ENCODE results near the gene PIP5K1C. TPM values are rescaled to one million over a fixed set of nuclear protein-coding genes. Genes with fewer than 3 reads are reported as not detected.

The PIP5K1C gene
- total RNA-seq, 1 experiment from 2014 or later, result 20.0 TPM

DNA sequence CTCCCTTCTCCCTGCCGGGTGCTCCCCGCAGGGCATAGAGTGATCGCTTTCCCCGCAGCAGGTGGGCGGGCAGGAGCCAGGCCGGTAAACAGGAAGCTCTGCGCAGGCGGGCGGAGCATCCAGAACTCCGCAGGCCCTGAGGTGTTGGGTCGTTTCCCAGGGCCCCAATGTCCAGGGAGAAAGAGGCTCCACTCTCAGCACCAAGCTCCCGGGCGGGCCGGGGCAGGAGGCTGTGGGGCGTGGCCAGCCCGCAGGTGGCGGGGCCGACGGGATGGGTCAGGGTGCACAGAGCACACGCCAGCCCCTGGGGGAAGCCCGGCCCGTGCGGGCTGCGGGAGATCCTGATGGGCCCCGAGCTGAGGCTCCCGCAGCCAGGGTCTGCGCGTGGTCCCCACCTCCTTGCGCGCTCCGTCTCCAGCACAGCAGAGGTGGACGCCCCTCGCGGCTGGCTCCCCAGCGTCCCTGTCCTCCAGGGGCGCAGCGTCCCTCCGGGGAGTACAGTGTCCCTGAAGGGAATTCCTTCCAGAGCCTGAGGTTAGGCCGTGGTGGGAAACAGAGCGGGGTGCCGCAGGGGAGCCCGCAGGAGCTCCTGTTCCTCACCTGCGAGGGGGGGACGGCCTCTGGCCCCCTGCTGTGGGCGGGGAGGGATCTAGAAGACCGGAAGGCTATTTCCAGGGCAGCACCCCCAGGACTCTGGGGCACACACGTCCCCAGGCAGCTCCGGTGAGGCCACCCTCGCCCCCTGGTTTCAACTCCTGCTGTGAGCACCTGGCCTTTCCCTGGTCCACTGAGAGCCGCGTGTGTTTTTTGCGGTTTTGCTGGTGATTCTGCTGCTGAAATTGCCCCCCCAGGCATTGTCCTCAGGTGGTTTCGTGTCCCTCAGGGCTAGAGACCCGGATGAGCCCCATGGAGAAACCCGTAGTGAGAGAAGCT is 12.2 kb downstream of the PIP5K1C start:
- no peak overlapping the region for H2AFZ ChIP-seq
- POLR2A ChIA-PET (ENCODE audit: unreplicated experiment), result no interaction called here
- no peaks in the 10 kb centered on the region for H3K9me2 ChIP-seq (ENCODE audit: insufficient read depth)
- no peaks in the 10 kb centered on the region for H3F3A ChIP-seq (ENCODE audit: insufficient read depth, low read depth)
- H3K27me3 ChIP-seq (ENCODE audit: insufficient read depth, low read depth), result no peaks in the 10 kb centered on the region
- H3K4me1 ChIP-seq (replicated peaks; ENCODE audit: insufficient read depth), result no peaks in the 10 kb centered on the region
- intact Hi-C loops (cut with micrococcal nuclease; ENCODE audit: unreplicated experiment), result no loop called here
- CTCF ChIA-PET, result no interaction called here
- no peak for TF ChIP-seq EZH2 (IDR thresholded peaks at IDR 0.05; ENCODE audit: low read depth)
- TF ChIP-seq CTCF (conservative IDR thresholded peaks at IDR 0.05), result no peak
- no peaks in the 10 kb centered on the region for H4K20me1 ChIP-seq (ENCODE audit: insufficient read depth)
- no peak overlapping the region for H3K4me3 ChIP-seq
- DNase-seq, result no peak
- H3K27ac ChIP-seq, result no peak overlapping the region
- H3K36me3 ChIP-seq (ENCODE audit: low read depth), result no peaks in the 10 kb centered on the region
- H3K79me2 ChIP-seq (ENCODE audit: low read depth), result no peaks in the 10 kb centered on the region
- H3K9me3 ChIP-seq (ENCODE audit: insufficient read depth, low read depth), result no peaks in the 10 kb centered on the region
- H3K4me2 ChIP-seq, result no peak overlapping the region
- no TSS peak for BruUV-seq (replicated peaks)

DNA sequence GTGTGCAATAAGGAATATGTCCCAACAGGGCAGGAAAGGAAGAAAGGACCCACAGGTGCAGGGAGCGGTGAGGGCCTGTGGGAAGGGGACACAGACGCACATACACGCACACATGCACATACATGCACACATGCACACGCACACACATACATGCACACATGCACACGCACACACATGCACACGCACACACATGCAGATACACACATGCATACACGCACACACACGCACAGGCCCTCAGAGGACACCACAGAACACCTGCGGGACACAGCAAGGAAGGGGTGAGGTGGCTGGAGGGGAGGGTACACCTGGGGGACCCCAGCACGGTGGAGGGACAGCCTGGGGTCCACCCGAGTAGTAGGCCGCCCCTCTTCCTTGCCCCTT is 12.9 kb downstream of the PIP5K1C start:
- Histone ChIP-seq H3K4me2 (no peak overlapping the region), H3K36me3 (ENCODE audit: low read depth) (no peaks in the 10 kb centered on the region), H3K4me1 (replicated peaks; ENCODE audit: insufficient read depth) (no peaks in the 10 kb centered on the region), H2AFZ (no peak overlapping the region), H3K9me2 (ENCODE audit: insufficient read depth) (no peaks in the 10 kb centered on the region), H3K4me3 (no peak overlapping the region), H3K27ac (no peak overlapping the region), H3K9me3 (ENCODE audit: insufficient read depth, low read depth) (no peaks in the 10 kb centered on the region), H3K79me2 (ENCODE audit: low read depth) (no peaks in the 10 kb centered on the region), H4K20me1 (ENCODE audit: insufficient read depth) (no peaks in the 10 kb centered on the region), H3F3A (ENCODE audit: insufficient read depth, low read depth) (no peaks in the 10 kb centered on the region), H3K27me3 (ENCODE audit: insufficient read depth, low read depth) (no peaks in the 10 kb centered on the region)
- CTCF ChIA-PET, result no interaction called here
- no TSS peak for BruUV-seq (replicated peaks)
- no peak for TF ChIP-seq EZH2 (IDR thresholded peaks at IDR 0.05; ENCODE audit: low read depth)
- TF ChIP-seq CTCF (conservative IDR thresholded peaks at IDR 0.05), result no peak
- no peak for DNase-seq
- intact Hi-C loops (cut with micrococcal nuclease; ENCODE audit: unreplicated experiment), result no loop called here
- POLR2A ChIA-PET (ENCODE audit: unreplicated experiment), result no interaction called here

- H3F3A ChIP-seq (ENCODE audit: insufficient read depth, low read depth), result no peaks in the 10 kb centered on the region
- POLR2A ChIA-PET (ENCODE audit: unreplicated experiment), result no interaction called here
- intact Hi-C loops (cut with micrococcal nuclease; ENCODE audit: unreplicated experiment), result no loop called here
- H3K9me2 ChIP-seq (ENCODE audit: insufficient read depth), result no peaks in the 10 kb centered on the region
- H2AFZ ChIP-seq, result no peak overlapping the region
- TF ChIP-seq CTCF (conservative IDR thresholded peaks at IDR 0.05) (no peak; the same call in 1 of the 2 replicates), EZH2 (IDR thresholded peaks at IDR 0.05; ENCODE audit: low read depth) (no peak)
- no peaks in the 10 kb centered on the region for H3K4me1 ChIP-seq (replicated peaks; ENCODE audit: insufficient read depth)
- H3K27me3 ChIP-seq (ENCODE audit: insufficient read depth, low read depth), result no peaks in the 10 kb centered on the region
- no peaks in the 10 kb centered on the region for H3K36me3 ChIP-seq (ENCODE audit: low read depth)
- H3K79me2 ChIP-seq (ENCODE audit: low read depth), result no peaks in the 10 kb centered on the region
- H3K27ac ChIP-seq, result no peak overlapping the region
- H3K4me2 ChIP-seq, result no peak overlapping the region
- no peaks in the 10 kb centered on the region for H3K9me3 ChIP-seq (ENCODE audit: insufficient read depth, low read depth)
- no TSS peak for BruUV-seq (replicated peaks)
- DNase-seq, result no peak
- H4K20me1 ChIP-seq (ENCODE audit: insufficient read depth), result no peaks in the 10 kb centered on the region
- no peak overlapping the region for H3K4me3 ChIP-seq
- CTCF ChIA-PET, result no interaction called here
Measured at GRCh38 chr19:3684817-3685410, 15.4 kb downstream of the PIP5K1C start.
